Keratinocyte (primary cell): ENCODE data around the gene HTT-AS.

Experiments
- EZH2 ChIP-seq: IDR thresholded peaks from one replicate; pipeline ENCODE4 v1.6.1; 2012; ENCODE audit warnings: inconsistent platforms, mild to moderate bottlenecking, low read length, moderate library complexity
- TF ChIP-seq, protein P1 (sequence below), 3 experiments: IDR thresholded peaks in 1 of 3; conservative IDR thresholded peaks in 1 of 3; optimal IDR thresholded peaks in 1 of 3; 2 replicates in 2 of 3; 3 replicates in 1 of 3; pipeline versions ENCODE3 to v1.5.1; 2011; ENCODE audit warnings: low read length in 3 of 3, mild to moderate bottlenecking in 3 of 3, moderate library complexity in 2 of 3, control low read depth in 1 of 3, inconsistent platforms in 1 of 3; ENCODE audit not compliant: insufficient read depth in 2 of 3; ENCODE audit errors: extremely low read depth in 1 of 3

DNA sequence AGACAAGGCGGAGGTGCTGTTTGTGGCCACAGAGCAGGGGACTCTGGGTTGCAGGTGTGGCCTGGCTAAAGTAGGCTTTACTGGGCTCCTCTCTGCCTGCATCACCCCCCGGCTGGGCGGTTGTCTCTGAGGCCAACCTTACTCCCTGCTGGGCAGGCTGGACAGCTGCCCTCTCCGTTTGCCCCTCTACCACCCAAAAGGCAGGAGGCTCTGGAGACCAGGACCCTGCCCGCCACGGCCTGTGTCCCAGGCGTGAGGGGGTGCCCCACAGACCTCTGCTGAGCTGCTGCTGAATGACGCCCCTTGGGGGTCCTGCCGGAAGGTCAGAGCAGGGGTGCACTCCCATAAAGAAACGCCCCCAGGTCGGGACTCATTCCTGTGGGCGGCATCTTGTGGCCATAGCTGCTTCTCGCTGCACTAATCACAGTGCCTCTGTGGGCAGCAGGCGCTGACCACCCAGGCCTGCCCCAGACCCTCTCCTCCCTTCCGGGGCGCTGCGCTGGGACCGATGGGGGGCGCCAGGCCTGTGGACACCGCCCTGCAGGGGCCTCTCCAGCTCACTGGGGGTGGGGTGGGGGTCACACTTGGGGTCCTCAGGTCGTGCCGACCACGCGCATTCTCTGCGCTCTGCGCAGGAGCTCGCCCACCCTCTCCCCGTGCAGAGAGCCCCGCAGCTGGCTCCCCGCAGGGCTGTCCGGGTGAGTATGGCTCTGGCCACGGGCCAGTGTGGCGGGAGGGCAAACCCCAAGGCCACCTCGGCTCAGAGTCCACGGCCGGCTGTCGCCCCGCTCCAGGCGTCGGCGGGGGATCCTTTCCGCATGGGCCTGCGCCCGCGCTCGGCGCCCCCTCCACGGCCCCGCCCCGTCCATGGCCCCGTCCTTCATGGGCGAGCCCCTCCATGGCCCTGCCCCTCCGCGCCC lies 920 bp downstream of the HTT-AS start:
- TF ChIP-seq, protein P1, sequence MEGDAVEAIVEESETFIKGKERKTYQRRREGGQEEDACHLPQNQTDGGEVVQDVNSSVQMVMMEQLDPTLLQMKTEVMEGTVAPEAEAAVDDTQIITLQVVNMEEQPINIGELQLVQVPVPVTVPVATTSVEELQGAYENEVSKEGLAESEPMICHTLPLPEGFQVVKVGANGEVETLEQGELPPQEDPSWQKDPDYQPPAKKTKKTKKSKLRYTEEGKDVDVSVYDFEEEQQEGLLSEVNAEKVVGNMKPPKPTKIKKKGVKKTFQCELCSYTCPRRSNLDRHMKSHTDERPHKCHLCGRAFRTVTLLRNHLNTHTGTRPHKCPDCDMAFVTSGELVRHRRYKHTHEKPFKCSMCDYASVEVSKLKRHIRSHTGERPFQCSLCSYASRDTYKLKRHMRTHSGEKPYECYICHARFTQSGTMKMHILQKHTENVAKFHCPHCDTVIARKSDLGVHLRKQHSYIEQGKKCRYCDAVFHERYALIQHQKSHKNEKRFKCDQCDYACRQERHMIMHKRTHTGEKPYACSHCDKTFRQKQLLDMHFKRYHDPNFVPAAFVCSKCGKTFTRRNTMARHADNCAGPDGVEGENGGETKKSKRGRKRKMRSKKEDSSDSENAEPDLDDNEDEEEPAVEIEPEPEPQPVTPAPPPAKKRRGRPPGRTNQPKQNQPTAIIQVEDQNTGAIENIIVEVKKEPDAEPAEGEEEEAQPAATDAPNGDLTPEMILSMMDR (optimal IDR thresholded peaks at IDR 0.05 in 1 of 3, IDR thresholded peaks at IDR 0.05 in 1 of 3, conservative IDR thresholded peaks at IDR 0.05 in 1 of 3; ENCODE audit: extremely low read depth in 1 of 3, insufficient read depth in 2 of 3, low read length in 3 of 3): peak in 1 of 3 experiments; percentile 37
- no peak for TF ChIP-seq EZH2
